Fibroblast of lung (primary cell): Measurements from ENCODE around the gene LZTR1. TPM values are rescaled to one million over a fixed set of nuclear protein-coding genes. Genes with fewer than 3 reads are reported as not detected.

Source experiments
- DNase-seq, 2 donors: peaks; one replicate each; pipeline versions ENCODE4 v3.0.0 to v3.0.0-alpha.2; 2010; ENCODE audit warnings: low read depth in 2 of 2
- H2AFZ ChIP-seq: 2 replicates; pipeline ENCODE4 v1.5.1; 2012; ENCODE audit warnings: low read length, control low read depth, inconsistent platforms
- H3K27ac ChIP-seq: 2 replicates; pipeline ENCODE4 v1.5.1; 2011; ENCODE audit warnings: low read length, control low read depth; ENCODE audit not compliant: insufficient read depth
- H3K27me3 ChIP-seq: 2 replicates; pipeline ENCODE4 v1.5.1; 2011; ENCODE audit warnings: mild to moderate bottlenecking, low read length; ENCODE audit not compliant: control insufficient read depth, insufficient read depth
- H3K36me3 ChIP-seq: 2 replicates; pipeline ENCODE4 v1.5.1; 2011; ENCODE audit warnings: low read length; ENCODE audit not compliant: control insufficient read depth, insufficient read depth
- H3K4me1 ChIP-seq: 2 replicates; pipeline ENCODE4 v1.5.1; 2011; ENCODE audit warnings: low read length; ENCODE audit not compliant: control insufficient read depth, insufficient read depth; ENCODE audit errors: extremely low read depth
- H3K4me2 ChIP-seq: 2 replicates; pipeline ENCODE4 v1.5.1; 2011; ENCODE audit warnings: low read length, control low read depth; ENCODE audit not compliant: insufficient read depth; ENCODE audit errors: extremely low read depth
- H3K4me3 ChIP-seq, 4 experiments: fragments of 200-600 bp in 1 of 4; sonication (generic) in 1 of 4; replicated peaks in 1 of 4; 2 replicates each; pipeline ENCODE4 v1.5.1; 2011 to 2016; ENCODE audit warnings: low read length in 4 of 4, low read depth in 3 of 4, mild to moderate bottlenecking in 3 of 4, control low read depth in 2 of 4, inconsistent platforms in 1 of 4, mixed read lengths in 1 of 4; ENCODE audit not compliant: insufficient read depth in 1 of 4; ENCODE audit errors: control extremely low read depth in 1 of 4
- H3K79me2 ChIP-seq: 2 replicates; pipeline ENCODE4 v1.5.1; 2012; ENCODE audit warnings: mild to moderate bottlenecking, low read length, inconsistent platforms; ENCODE audit not compliant: control insufficient read depth, insufficient read depth
- H3K9ac ChIP-seq: 2 replicates; pipeline ENCODE4 v1.5.1; 2011; ENCODE audit warnings: mild to moderate bottlenecking, low read length, control low read depth; ENCODE audit not compliant: insufficient read depth
- H3K9me3 ChIP-seq: 2 replicates; pipeline ENCODE4 v1.5.1; 2012; ENCODE audit warnings: low read depth, low read length; ENCODE audit not compliant: control insufficient read depth, insufficient read depth
- H4K20me1 ChIP-seq: 2 replicates; pipeline ENCODE4 v1.5.1; 2011; ENCODE audit warnings: low read length; ENCODE audit not compliant: control insufficient read depth, insufficient read depth; ENCODE audit errors: extremely low read depth
- CTCF ChIP-seq, 2 donors: IDR thresholded peaks in 1 of 2; conservative IDR thresholded peaks in 1 of 2; 1 replicate in 1 of 2; 2 replicates in 1 of 2; pipeline ENCODE4 v1.5.1; 2011 to 2012; ENCODE audit warnings: low read length in 2 of 2, control low read depth in 1 of 2, inconsistent platforms in 1 of 2, low read depth in 1 of 2, mild to moderate bottlenecking in 1 of 2
- EZH2 ChIP-seq: IDR thresholded peaks from 2 replicates; pipeline ENCODE4 v1.5.1; 2012; ENCODE audit warnings: low read length, control low read depth, mild to moderate bottlenecking; ENCODE audit errors: missing control alignments
- polyA plus RNA-seq, 2 donors: library from polyadenylated mRNA; depleted of rRNA in 1 of 2; stranded (reverse) in 1 of 2; unstranded in 1 of 2; fragments of >200 nt; gene quantifications; 2 replicates each; pipeline ENCODE4 v1.2.1, GENCODE V29; 2011 to 2012; ENCODE audit warnings: missing spikeins in 1 of 2
- total RNA-seq: library from RNA; depleted of rRNA; stranded (reverse); fragments of >200 nt; gene quantifications from 2 replicates; pipeline ENCODE4 v1.2.1, GENCODE V29; 2014

LZTR1 gene
- total and polyA plus RNA-seq, 2 donors (not counting 1 experiment from before 2014, with no cell fraction given): 27.4 to 75.8 TPM

GRCh38 chr22:20964090-20964798 is 17.9 kb upstream of the LZTR1 start:
- H3K4me1 ChIP-seq: no peaks in the 10 kb centered on the region
- no peak for TF ChIP-seq CTCF (conservative IDR thresholded peaks at IDR 0.05 in 1 of 2, IDR thresholded peaks at IDR 0.05 in 1 of 2; ENCODE audit: low read depth in 1 of 2, low read length in 2 of 2)
- peak; percentile 68 for TF ChIP-seq EZH2
- no peaks in the 10 kb centered on the region for H4K20me1 ChIP-seq
- H3K79me2 ChIP-seq: no peaks in the 10 kb centered on the region
- H3K27me3 ChIP-seq: peaks cover 5% of the 10 kb centered on the region
- H3K9me3 ChIP-seq: no peaks in the 10 kb centered on the region
- no peak overlapping the region for H3K9ac ChIP-seq
- no peak overlapping the region for H2AFZ ChIP-seq
- H3K4me3 ChIP-seq: peak overlapping the region in 2 of 4 experiments; percentile 22 to 40
- peak overlapping the region; percentile 68 for H3K4me2 ChIP-seq
- no peak for DNase-seq
- H3K27ac ChIP-seq: no peak overlapping the region
- no peaks in the 10 kb centered on the region for H3K36me3 ChIP-seq

- Histone ChIP-seq H3K4me1 (no peaks in the 10 kb centered on the region), H3K36me3 (no peaks in the 10 kb centered on the region), H2AFZ (no peak overlapping the region), H3K27me3 (peaks cover 5% of the 10 kb centered on the region), H4K20me1 (no peaks in the 10 kb centered on the region), H3K79me2 (no peaks in the 10 kb centered on the region), H3K4me3 (peak overlapping the region in 2 of 4 experiments; percentile 22 to 40), H3K4me2 (peak overlapping the region; percentile 68), H3K9me3 (no peaks in the 10 kb centered on the region), H3K27ac (no peak overlapping the region), H3K9ac (no peak overlapping the region)
- DNase-seq: no peak
- TF ChIP-seq EZH2 (no peak), CTCF (conservative IDR thresholded peaks at IDR 0.05 in 1 of 2, IDR thresholded peaks at IDR 0.05 in 1 of 2; ENCODE audit: low read depth in 1 of 2, low read length in 2 of 2) (no peak)
Measured at GRCh38 chr22:20964799-20965103, 17.3 kb upstream of the LZTR1 start.

GRCh38 chr22:20965104-20965887 is 16.8 kb upstream of the LZTR1 start:
- DNase-seq: no peak

More at GRCh38 chr22:20965104-20965887, 16.8 kb upstream of the LZTR1 start:
- Histone ChIP-seq H4K20me1 (no peaks in the 10 kb centered on the region), H3K4me3 (peak overlapping the region in 1 of 4 experiments; percentile 48), H3K27me3 (peaks cover 5% of the 10 kb centered on the region), H3K4me2 (no peak overlapping the region), H3K27ac (no peak overlapping the region), H2AFZ (no peak overlapping the region), H3K9ac (no peak overlapping the region), H3K4me1 (no peaks in the 10 kb centered on the region), H3K36me3 (no peaks in the 10 kb centered on the region), H3K9me3 (no peaks in the 10 kb centered on the region), H3K79me2 (no peaks in the 10 kb centered on the region)
- TF ChIP-seq EZH2: peak; percentile 97
- TF ChIP-seq CTCF (conservative IDR thresholded peaks at IDR 0.05 in 1 of 2, IDR thresholded peaks at IDR 0.05 in 1 of 2; ENCODE audit: low read depth in 1 of 2, low read length in 2 of 2): no peak
